ENCODE data around the gene ARHGAP25.
"Not testable (repeated sequence)": the region's sequence is repeated elsewhere in the genome, so short reads cannot be mapped to it uniquely, and the experiment has no call there.

Gene ARHGAP25

GRCh38 chr2:68799140-68800026 lies 64.8 kb downstream of the ARHGAP25 start:
- DNase-seq (ENCODE audit: low spot score): no peak

GRCh38 chr2:68800027-68800401 lies 65.4 kb downstream of the ARHGAP25 start:
- DNase-seq (ENCODE audit: low spot score): no peak

GRCh38 chr2:68800517-68800916 lies 65.9 kb downstream of the ARHGAP25 start:
- DNase-seq (ENCODE audit: low spot score): no peak

GRCh38 chr2:68802161-68802560 lies 67.5 kb downstream of the ARHGAP25 start:
- not testable (repeated sequence) for DNase-seq (ENCODE audit: low spot score)

- DNase-seq (ENCODE audit: low spot score): no peak
Observed at GRCh38 chr2:68805025-68805424, 70.4 kb downstream of the ARHGAP25 start.

- no peak for DNase-seq (ENCODE audit: low spot score)
Observed at GRCh38 chr2:68806511-68807109, 72.0 kb downstream of the ARHGAP25 start.

- DNase-seq (ENCODE audit: low spot score): no peak
Observed at GRCh38 chr2:68807821-68808266, 73.2 kb downstream of the ARHGAP25 start.

- DNase-seq (ENCODE audit: low spot score): no peak
Observed at GRCh38 chr2:68809324-68810240, 75.0 kb downstream of the ARHGAP25 start.

- no peak for DNase-seq (ENCODE audit: low spot score)
Observed at GRCh38 chr2:68811364-68811763, 76.8 kb downstream of the ARHGAP25 start.

- no peak for DNase-seq (ENCODE audit: low spot score)
Observed at GRCh38 chr2:68812251-68812650, 77.6 kb downstream of the ARHGAP25 start.

GRCh38 chr2:68813596-68813995 lies 79.0 kb downstream of the ARHGAP25 start:
- no peak for DNase-seq (ENCODE audit: low spot score)

- DNase-seq (ENCODE audit: low spot score): no peak
Observed at GRCh38 chr2:68817306-68817705, 82.7 kb downstream of the ARHGAP25 start.

- no peak for DNase-seq (ENCODE audit: low spot score)
Observed at GRCh38 chr2:68819556-68819955, 84.9 kb downstream of the ARHGAP25 start.

- DNase-seq (ENCODE audit: low spot score): no peak
Observed at GRCh38 chr2:68822207-68822872, 87.7 kb downstream of the ARHGAP25 start.

GRCh38 chr2:68824831-68825230 lies 90.2 kb downstream of the ARHGAP25 start:
- DNase-seq (ENCODE audit: low spot score): no peak

GRCh38 chr2:68825866-68826265 lies 91.3 kb downstream of the ARHGAP25 start:
- DNase-seq (ENCODE audit: low spot score): no peak

- no peak for DNase-seq (ENCODE audit: low spot score)
Observed at GRCh38 chr2:68827666-68828065, 93.1 kb downstream of the ARHGAP25 start.

GRCh38 chr2:68828887-68829708 lies 94.5 kb downstream of the ARHGAP25 start:
- DNase-seq (ENCODE audit: low spot score): peak; percentile 89

GRCh38 chr2:68829749-68830148 lies 95.1 kb downstream of the ARHGAP25 start:
- DNase-seq (ENCODE audit: low spot score): no peak

GRCh38 chr2:68831686-68832232 lies 97.1 kb downstream of the ARHGAP25 start:
- DNase-seq (ENCODE audit: low spot score): no peak

Measured in LoVo (cell line).